ENCODE measurements around the gene ATG2B.

Gene ATG2B

DNA sequence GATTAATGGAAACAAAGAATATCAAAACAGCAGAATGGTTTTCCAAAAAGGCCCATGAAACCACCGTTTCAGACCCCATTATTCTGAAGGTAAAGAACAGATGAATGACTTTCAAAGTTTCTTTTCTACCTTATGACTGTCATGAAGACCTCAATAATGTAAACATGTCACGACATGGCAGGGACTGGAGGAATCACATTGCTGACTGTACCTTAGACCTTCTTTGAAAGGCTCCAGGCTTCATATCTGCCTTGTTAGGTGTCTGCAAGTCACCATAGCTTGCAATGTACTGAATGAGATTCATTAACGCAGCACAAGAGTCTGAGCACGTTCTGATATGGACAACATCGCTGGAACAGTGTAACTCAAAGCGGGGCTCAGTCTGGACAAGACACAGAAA lies 52.2 kb downstream of the ATG2B start:
- no peak overlapping the region for H3K27ac ChIP-seq (ENCODE audit: low read length)
- no peaks in the 10 kb centered on the region for H3K4me1 ChIP-seq (ENCODE audit: control insufficient read depth, insufficient read depth, low read length)

DNA sequence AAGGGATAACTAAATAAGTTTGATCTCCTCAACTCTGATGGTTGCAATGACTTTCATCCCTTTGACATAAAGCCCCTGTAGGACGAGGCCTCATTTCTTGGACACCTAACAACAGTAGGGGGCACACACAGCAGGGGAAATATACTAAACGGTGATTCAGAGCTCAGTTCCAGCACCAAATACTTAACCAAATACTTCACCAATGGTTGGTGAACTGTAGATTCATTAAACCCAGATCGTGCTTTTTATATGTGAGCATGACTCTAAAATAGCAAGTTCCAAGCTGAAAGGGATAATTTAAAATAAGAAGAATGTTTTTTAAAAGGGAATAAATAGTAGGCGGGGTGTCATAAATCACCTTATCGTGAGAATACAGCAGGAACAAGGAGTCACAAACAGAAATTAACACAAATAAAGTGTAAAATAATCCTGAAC lies 53.2 kb downstream of the ATG2B start:
- no peak overlapping the region for H3K9ac ChIP-seq (ENCODE audit: low read length in 2 of 2)
- peaks cover 29 to 35% of the 10 kb centered on the region in 2 donors for H3K36me3 ChIP-seq (ENCODE audit: control insufficient read depth in 2 of 2, insufficient read depth in 2 of 2, low read length in 2 of 2)
- H3K4me1 ChIP-seq (ENCODE audit: control insufficient read depth, insufficient read depth, low read length) = no peaks in the 10 kb centered on the region
- no peak overlapping the region for H3K4me3 ChIP-seq (ENCODE audit: low read length in 2 of 2)
- H3K9me3 ChIP-seq (ENCODE audit: control insufficient read depth in 2 of 2, low read length in 2 of 2) = no peaks in the 10 kb centered on the region
- no peak overlapping the region for H3K27ac ChIP-seq (ENCODE audit: low read length)
- no peaks in the 10 kb centered on the region for H3K27me3 ChIP-seq (ENCODE audit: control insufficient read depth in 1 of 2, insufficient read depth in 2 of 2, low read length in 2 of 2)

More for the DNA sequence above, 52.2 kb downstream of the ATG2B start:
- Histone ChIP-seq H3K4me3 (ENCODE audit: low read length in 2 of 2) (no peak overlapping the region), H3K9ac (ENCODE audit: low read length in 2 of 2) (no peak overlapping the region), H3K27me3 (ENCODE audit: control insufficient read depth in 1 of 2, insufficient read depth in 2 of 2, low read length in 2 of 2) (no peaks in the 10 kb centered on the region), H3K9me3 (ENCODE audit: control insufficient read depth in 2 of 2, low read length in 2 of 2) (no peaks in the 10 kb centered on the region), H3K36me3 (ENCODE audit: control insufficient read depth in 2 of 2, insufficient read depth in 2 of 2, low read length in 2 of 2) (peaks cover 32 to 39% of the 10 kb centered on the region in 2 donors)

DNA sequence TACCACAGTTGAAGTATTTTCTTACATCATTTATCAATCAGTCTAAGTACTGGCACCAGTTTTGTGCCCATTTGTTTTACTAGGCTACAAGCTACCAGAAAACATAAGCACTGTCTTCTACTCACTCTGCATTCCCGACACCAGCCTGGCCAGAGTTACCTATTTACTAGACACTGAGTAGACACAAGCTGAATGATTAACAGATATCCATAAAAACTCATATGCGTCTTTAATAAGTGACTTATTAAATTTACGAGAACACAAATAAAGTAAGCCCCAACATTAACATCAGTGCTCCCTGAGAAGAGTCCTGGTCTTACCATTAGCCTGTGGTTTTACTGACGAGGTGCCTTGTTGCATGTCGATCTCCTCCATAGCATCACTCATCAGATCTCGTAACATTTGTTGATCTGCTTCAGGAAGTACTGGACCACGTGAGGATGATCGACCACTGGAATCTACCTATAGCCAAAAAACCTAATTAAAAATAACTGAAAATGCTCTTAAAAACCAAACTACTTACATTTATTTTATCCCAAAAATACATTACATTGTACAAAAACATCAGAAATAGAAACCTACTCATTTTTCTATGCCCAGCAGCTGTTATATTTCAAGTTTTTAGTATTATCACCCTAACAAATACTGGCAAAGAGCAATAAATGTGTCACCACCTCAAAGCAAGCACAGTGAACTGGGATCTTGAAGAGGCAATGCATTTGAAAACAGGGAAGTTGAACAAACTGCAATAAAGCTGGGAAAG lies 53.8 kb downstream of the ATG2B start:
- no peak overlapping the region for H3K27ac ChIP-seq (ENCODE audit: low read length)
- no peaks in the 10 kb centered on the region for H3K4me1 ChIP-seq (ENCODE audit: control insufficient read depth, insufficient read depth, low read length)
- peaks cover 26 to 36% of the 10 kb centered on the region in 2 donors for H3K36me3 ChIP-seq (ENCODE audit: control insufficient read depth in 2 of 2, insufficient read depth in 2 of 2, low read length in 2 of 2)
- no peaks in the 10 kb centered on the region for H3K27me3 ChIP-seq (ENCODE audit: control insufficient read depth in 1 of 2, insufficient read depth in 2 of 2, low read length in 2 of 2)
- no peaks in the 10 kb centered on the region for H3K9me3 ChIP-seq (ENCODE audit: control insufficient read depth in 2 of 2, low read length in 2 of 2)
- no peak overlapping the region for H3K4me3 ChIP-seq (ENCODE audit: low read length in 2 of 2)
- no peak overlapping the region for H3K9ac ChIP-seq (ENCODE audit: low read length in 2 of 2)

DNA sequence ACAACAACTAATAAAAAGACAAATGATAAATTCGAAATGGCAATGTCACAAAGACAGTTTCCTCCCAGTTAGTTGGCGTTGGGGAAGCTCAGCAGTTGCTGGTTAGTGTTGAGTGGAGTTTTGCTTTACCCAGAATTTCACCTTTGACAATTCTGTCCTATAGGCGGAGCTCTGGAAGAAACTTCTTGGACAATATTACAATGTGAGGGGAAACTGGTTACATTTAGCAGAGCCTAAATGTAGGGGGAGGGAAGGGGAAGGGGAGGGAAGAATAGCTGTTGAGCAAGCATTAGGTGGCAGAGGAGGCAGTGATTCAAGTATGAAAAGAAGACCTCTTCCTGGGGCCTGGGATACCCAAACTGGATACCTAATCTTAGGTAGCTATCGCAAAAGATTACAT lies 55.7 kb downstream of the ATG2B start:
- Histone ChIP-seq H3K9me3 (ENCODE audit: control insufficient read depth in 2 of 2, low read length in 2 of 2) (no peaks in the 10 kb centered on the region), H3K36me3 (ENCODE audit: control insufficient read depth in 2 of 2, insufficient read depth in 2 of 2, low read length in 2 of 2) (peaks cover 32 to 41% of the 10 kb centered on the region in 2 donors), H3K27ac (ENCODE audit: low read length) (no peak overlapping the region)

DNA sequence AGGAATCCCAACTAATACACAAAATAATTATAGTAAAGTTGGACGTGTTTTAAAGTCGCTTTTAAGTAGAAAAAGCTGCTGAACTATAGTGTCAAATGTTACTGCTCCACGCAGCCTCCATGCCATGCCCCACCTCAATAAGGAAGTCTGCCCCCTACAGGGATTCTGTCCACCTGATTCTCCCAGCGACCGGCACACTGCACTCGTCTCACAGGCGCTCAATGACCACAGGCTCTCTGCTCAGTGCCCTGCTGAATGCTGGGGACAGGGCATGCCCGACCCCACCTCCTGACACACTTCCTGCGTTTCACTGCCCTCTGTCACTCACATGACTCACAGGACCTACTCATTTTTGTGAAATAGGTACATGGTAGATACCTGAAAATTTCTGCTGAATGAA lies 58.2 kb downstream of the ATG2B start:
- Histone ChIP-seq H3K4me1 (ENCODE audit: control insufficient read depth, insufficient read depth, low read length) (no peaks in the 10 kb centered on the region), H3K4me3 (ENCODE audit: low read length in 2 of 2) (no peak overlapping the region), H3K9ac (ENCODE audit: low read length in 2 of 2) (no peak overlapping the region), H3K27ac (ENCODE audit: low read length) (no peak overlapping the region), H3K9me3 (ENCODE audit: control insufficient read depth in 2 of 2, low read length in 2 of 2) (no peaks in the 10 kb centered on the region), H3K36me3 (ENCODE audit: control insufficient read depth in 2 of 2, insufficient read depth in 2 of 2, low read length in 2 of 2) (peaks cover 35 to 44% of the 10 kb centered on the region in 2 donors), H3K27me3 (ENCODE audit: control insufficient read depth in 1 of 2, insufficient read depth in 2 of 2, low read length in 2 of 2) (no peaks in the 10 kb centered on the region)

More for the DNA sequence above, 55.7 kb downstream of the ATG2B start:
- H3K9ac ChIP-seq (ENCODE audit: low read length in 2 of 2) = no peak overlapping the region
- no peak overlapping the region for H3K4me3 ChIP-seq (ENCODE audit: low read length in 2 of 2)
- no peaks in the 10 kb centered on the region for H3K27me3 ChIP-seq (ENCODE audit: control insufficient read depth in 1 of 2, insufficient read depth in 2 of 2, low read length in 2 of 2)
- no peaks in the 10 kb centered on the region for H3K4me1 ChIP-seq (ENCODE audit: control insufficient read depth, insufficient read depth, low read length)

DNA sequence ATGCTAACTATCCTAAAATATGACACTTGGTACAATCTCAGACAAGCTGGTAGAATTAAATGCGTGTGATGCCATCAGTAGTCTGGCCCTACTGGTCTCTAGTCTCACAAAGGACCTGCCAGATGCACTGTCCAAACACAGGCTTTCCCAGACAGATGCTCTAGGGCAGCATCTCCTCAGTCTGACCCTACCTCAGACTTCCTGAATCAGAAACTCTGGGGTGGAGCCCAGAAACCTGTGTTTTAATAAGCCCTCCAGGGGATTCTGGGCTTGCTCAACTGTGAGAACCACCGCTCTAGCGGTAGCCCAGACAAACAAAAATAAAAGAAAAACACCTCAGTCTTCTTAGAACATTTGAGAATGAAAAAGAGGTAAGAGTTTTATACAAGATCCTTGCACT lies 59.2 kb downstream of the ATG2B start:
- H3K27ac ChIP-seq (ENCODE audit: low read length) = no peak overlapping the region
- no peaks in the 10 kb centered on the region for H3K27me3 ChIP-seq (ENCODE audit: control insufficient read depth in 1 of 2, insufficient read depth in 2 of 2, low read length in 2 of 2)
- no peak overlapping the region for H3K9ac ChIP-seq (ENCODE audit: low read length in 2 of 2)
- H3K9me3 ChIP-seq (ENCODE audit: control insufficient read depth in 2 of 2, low read length in 2 of 2) = no peaks in the 10 kb centered on the region
- H3K4me1 ChIP-seq (ENCODE audit: control insufficient read depth, insufficient read depth, low read length) = no peaks in the 10 kb centered on the region
- no peak overlapping the region for H3K4me3 ChIP-seq (ENCODE audit: low read length in 2 of 2)
- peaks cover 29 to 41% of the 10 kb centered on the region in 2 donors for H3K36me3 ChIP-seq (ENCODE audit: control insufficient read depth in 2 of 2, insufficient read depth in 2 of 2, low read length in 2 of 2)

DNA sequence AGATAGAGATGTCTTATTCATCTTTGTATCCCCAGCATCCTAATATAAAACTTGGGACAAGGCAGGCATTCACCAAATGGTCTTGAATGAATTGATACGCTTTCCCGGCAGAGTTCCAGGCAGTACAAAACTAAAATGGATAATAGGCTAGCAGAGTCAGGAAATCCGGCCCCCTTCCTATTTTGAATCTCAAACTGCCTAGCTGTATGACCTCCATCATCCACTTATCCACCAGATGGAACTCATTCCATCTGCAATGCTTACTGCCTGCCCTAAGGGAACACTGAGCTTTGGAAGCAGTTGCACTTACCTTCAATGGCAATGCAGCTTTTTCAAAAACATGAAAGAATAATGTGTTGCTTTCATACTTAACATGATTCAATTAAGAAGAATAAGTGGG lies 63.7 kb downstream of the ATG2B start:
- Histone ChIP-seq H3K9me3 (ENCODE audit: control insufficient read depth in 2 of 2, low read length in 2 of 2) (no peaks in the 10 kb centered on the region), H3K27ac (ENCODE audit: low read length) (no peak overlapping the region), H3K9ac (ENCODE audit: low read length in 2 of 2) (no peak overlapping the region), H3K4me3 (ENCODE audit: low read length in 2 of 2) (no peak overlapping the region), H3K27me3 (ENCODE audit: control insufficient read depth in 1 of 2, insufficient read depth in 2 of 2, low read length in 2 of 2) (no peaks in the 10 kb centered on the region), H3K36me3 (ENCODE audit: control insufficient read depth in 2 of 2, insufficient read depth in 2 of 2, low read length in 2 of 2) (peaks cover 28 to 30% of the 10 kb centered on the region in 2 donors), H3K4me1 (ENCODE audit: control insufficient read depth, insufficient read depth, low read length) (no peaks in the 10 kb centered on the region)

DNA sequence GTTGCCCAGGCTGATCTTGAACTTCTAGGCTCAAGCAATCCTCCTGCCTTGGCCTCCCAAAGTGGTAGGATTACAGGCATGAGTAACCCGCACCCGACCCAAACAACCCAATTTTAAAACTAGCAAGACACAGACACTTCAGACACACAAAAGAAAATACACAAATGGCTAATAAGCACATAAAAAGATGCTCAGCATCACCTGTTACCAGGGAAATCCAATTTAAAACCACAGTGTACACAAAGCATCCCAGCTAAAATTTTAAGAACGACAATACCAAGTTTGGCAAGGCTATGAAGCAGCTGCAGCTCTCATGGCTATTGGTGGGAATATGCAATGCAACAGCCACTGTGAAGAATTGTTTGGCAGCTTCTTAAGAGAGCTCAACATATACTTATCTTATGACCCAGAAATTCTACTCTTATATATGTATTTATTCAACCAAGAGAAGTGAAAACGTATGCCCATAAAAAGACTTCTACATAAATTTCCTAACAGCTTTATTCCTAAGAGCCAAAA lies 65.1 kb downstream of the ATG2B start:
- Histone ChIP-seq H3K9ac (ENCODE audit: low read length in 2 of 2) (no peak overlapping the region), H3K4me1 (ENCODE audit: control insufficient read depth, insufficient read depth, low read length) (no peaks in the 10 kb centered on the region), H3K4me3 (ENCODE audit: low read length in 2 of 2) (no peak overlapping the region), H3K9me3 (ENCODE audit: control insufficient read depth in 2 of 2, low read length in 2 of 2) (no peaks in the 10 kb centered on the region), H3K36me3 (ENCODE audit: control insufficient read depth in 2 of 2, insufficient read depth in 2 of 2, low read length in 2 of 2) (peaks cover 25% of the 10 kb centered on the region in 2 donors), H3K27me3 (ENCODE audit: control insufficient read depth in 1 of 2, insufficient read depth in 2 of 2, low read length in 2 of 2) (no peaks in the 10 kb centered on the region), H3K27ac (ENCODE audit: low read length) (no peak overlapping the region)

DNA sequence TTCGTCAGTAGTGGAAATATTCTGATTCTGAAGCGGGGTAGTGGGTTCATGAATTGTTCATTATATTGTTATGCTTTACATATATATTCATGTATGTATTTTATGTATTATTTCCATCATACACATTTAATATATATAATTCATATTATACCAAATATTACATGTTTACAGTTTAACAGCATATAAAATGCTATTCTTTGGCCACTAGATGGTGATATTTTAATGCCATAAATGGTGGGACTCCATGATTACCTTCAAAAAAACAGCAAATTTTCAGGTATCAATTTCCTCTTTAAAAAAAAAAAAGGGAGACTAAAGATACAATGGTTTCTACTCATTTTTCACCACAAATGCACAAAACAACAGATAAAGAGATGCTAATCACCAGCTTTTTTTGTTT lies 66.1 kb downstream of the ATG2B start:
- Histone ChIP-seq H3K36me3 (ENCODE audit: control insufficient read depth in 2 of 2, insufficient read depth in 2 of 2, low read length in 2 of 2) (peaks cover 18 to 24% of the 10 kb centered on the region in 2 donors), H3K4me1 (ENCODE audit: control insufficient read depth, insufficient read depth, low read length) (no peaks in the 10 kb centered on the region), H3K27me3 (ENCODE audit: control insufficient read depth in 1 of 2, insufficient read depth in 2 of 2, low read length in 2 of 2) (no peaks in the 10 kb centered on the region), H3K27ac (ENCODE audit: low read length) (no peak overlapping the region), H3K9me3 (ENCODE audit: control insufficient read depth in 2 of 2, low read length in 2 of 2) (no peaks in the 10 kb centered on the region), H3K4me3 (ENCODE audit: low read length in 2 of 2) (no peak overlapping the region), H3K9ac (ENCODE audit: low read length in 2 of 2) (no peak overlapping the region)

DNA sequence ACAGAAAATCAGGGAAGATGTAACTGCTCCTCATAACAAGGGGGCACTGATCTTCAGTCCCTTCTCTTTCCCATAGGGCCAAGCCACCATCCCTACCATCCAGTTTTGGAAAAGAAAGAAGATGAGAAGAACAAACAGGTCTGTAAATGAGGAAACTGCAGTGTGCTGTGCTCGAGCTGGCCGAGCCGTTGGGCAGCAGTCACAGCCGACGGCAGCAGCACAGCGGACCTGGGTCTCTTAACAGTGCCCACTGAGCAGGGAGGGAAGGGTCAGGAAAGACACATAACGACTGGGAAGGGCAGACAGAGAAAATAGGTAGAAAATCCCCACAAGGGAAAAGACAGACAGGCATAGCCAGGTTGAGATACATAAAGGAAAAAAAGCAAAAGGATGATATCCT lies 68.9 kb downstream of the ATG2B start:
- H3K9me3 ChIP-seq (ENCODE audit: control insufficient read depth in 2 of 2, low read length in 2 of 2) = no peaks in the 10 kb centered on the region
- no peak overlapping the region for H3K9ac ChIP-seq (ENCODE audit: low read length in 2 of 2)
- H3K4me1 ChIP-seq (ENCODE audit: control insufficient read depth, insufficient read depth, low read length) = no peaks in the 10 kb centered on the region
- no peaks in the 10 kb centered on the region for H3K27me3 ChIP-seq (ENCODE audit: control insufficient read depth in 1 of 2, insufficient read depth in 2 of 2, low read length in 2 of 2)
- H3K36me3 ChIP-seq (ENCODE audit: control insufficient read depth in 2 of 2, insufficient read depth in 2 of 2, low read length in 2 of 2) = peaks cover 24 to 28% of the 10 kb centered on the region in 2 donors
- H3K27ac ChIP-seq (ENCODE audit: low read length) = no peak overlapping the region
- H3K4me3 ChIP-seq (ENCODE audit: low read length in 2 of 2) = no peak overlapping the region

DNA sequence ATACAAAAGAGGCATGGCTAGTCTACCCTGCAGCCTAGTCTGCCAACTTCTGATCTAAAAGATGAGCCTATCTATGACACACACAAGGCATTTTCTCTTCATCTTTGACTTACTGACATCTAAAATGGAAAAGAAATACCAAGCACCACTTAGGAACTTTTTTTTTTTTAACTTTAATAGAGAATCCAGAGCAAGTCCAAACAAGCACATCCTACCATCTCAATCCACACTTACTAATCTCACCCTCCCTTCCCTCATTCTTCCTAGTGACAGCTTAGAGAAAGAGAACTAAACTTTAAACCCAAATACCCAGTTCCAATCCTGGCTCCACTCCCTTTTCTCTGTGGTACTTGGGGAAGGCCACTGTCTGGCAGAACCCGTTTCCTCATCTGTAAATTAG lies 75.3 kb downstream of the ATG2B start:
- Histone ChIP-seq H3K4me1 (ENCODE audit: control insufficient read depth, insufficient read depth, low read length) (no peaks in the 10 kb centered on the region), H3K9me3 (ENCODE audit: control insufficient read depth in 2 of 2, low read length in 2 of 2) (no peaks in the 10 kb centered on the region), H3K9ac (ENCODE audit: low read length in 2 of 2) (no peak overlapping the region), H3K4me3 (ENCODE audit: low read length in 2 of 2) (no peak overlapping the region), H3K27me3 (ENCODE audit: control insufficient read depth in 1 of 2, insufficient read depth in 2 of 2, low read length in 2 of 2) (no peaks in the 10 kb centered on the region), H3K27ac (ENCODE audit: low read length) (no peak overlapping the region), H3K36me3 (ENCODE audit: control insufficient read depth in 2 of 2, insufficient read depth in 2 of 2, low read length in 2 of 2) (peaks cover 29 to 32% of the 10 kb centered on the region in 2 donors)

Data from stomach smooth muscle (tissue), 2 donors.